IMR-90 (cell line): ENCODE results near the gene MKNK2. TPM values are rescaled to one million over a fixed set of nuclear protein-coding genes. Genes with fewer than 3 reads are reported as not detected.

Experiments
- ATAC-seq: fragments of 200-7000 bp; cut with Tn5 transposase; 2 replicates; pipeline ENCODE4 v1.9.1; 2020; ENCODE audit warnings: low read depth, mild to moderate bottlenecking, moderate library complexity
- BruUV-seq: library from RNA; stranded (reverse); fragments of 400-500 nt; replicated peaks from 2 replicates; lab custom pipeline; 2021; lab: Mats Ljungman, UMichigan
- CTCF ChIA-PET: fragments of 300-600 bp; formaldehyde crosslinking; extraction: SDS; loops from one replicate; lab custom pipeline; 2021; ENCODE audit warnings: antibody characterized with exemption; lab: Yijun Ruan, JAX
- POLR2A ChIA-PET: fragments of 300-600 bp; sonication (Branson Sonifier 250); formaldehyde crosslinking; loops from one replicate; lab custom pipeline; 2022; ENCODE audit warnings: antibody characterized with exemption; ENCODE audit not compliant: unreplicated experiment; lab: Charles Lee
- DNase-seq: peaks from one replicate; pipeline ENCODE4 v3.0.0; 2013
- H2AFZ ChIP-seq: replicated peaks from 2 replicates; pipeline ENCODE3; 2013; ENCODE audit warnings: low read length, mild to moderate bottlenecking; ENCODE audit not compliant: poor library complexity
- H2AK5ac ChIP-seq: 2 replicates; pipeline ENCODE4 v1.6.1; 2013; ENCODE audit warnings: low read depth, low read length, inconsistent platforms
- H2AK9ac ChIP-seq: replicated peaks from 2 replicates; pipeline ENCODE3; 2013; ENCODE audit warnings: mild to moderate bottlenecking, low read depth, low read length, moderate library complexity; ENCODE audit not compliant: poor library complexity
- H2BK120ac ChIP-seq: 2 replicates; pipeline ENCODE4 v1.6.1; 2013; ENCODE audit warnings: low read depth, low read length, inconsistent platforms
- H2BK15ac ChIP-seq: 3 replicates; pipeline ENCODE4 v1.6.1; 2013; ENCODE audit warnings: low read depth, low read length, inconsistent platforms
- H2BK20ac ChIP-seq: 2 replicates; pipeline ENCODE4 v1.6.1; 2013; ENCODE audit warnings: low read depth, mild to moderate bottlenecking, inconsistent platforms, low read length, moderate library complexity
- H2BK5ac ChIP-seq: 2 replicates; pipeline ENCODE4 v1.6.1; 2013; ENCODE audit warnings: mild to moderate bottlenecking, low read depth, low read length, inconsistent platforms; ENCODE audit not compliant: poor library complexity, severe bottlenecking
- H3K14ac ChIP-seq: replicated peaks from 2 replicates; pipeline ENCODE4 v1.6.1; 2013; ENCODE audit warnings: low read depth, low read length, inconsistent platforms
- H3K18ac ChIP-seq: 2 replicates; pipeline ENCODE4 v1.6.1; 2013; ENCODE audit warnings: low read depth, low read length, control low read depth
- H3K23ac ChIP-seq: 2 replicates; pipeline ENCODE4 v1.6.1; 2013; ENCODE audit warnings: low read depth, low read length, inconsistent platforms
- H3K27ac ChIP-seq: 2 replicates; pipeline ENCODE4 v1.5.1; 2013; ENCODE audit warnings: mild to moderate bottlenecking, control low read depth, low read length; ENCODE audit not compliant: insufficient read depth
- H3K27me3 ChIP-seq: 2 replicates; pipeline ENCODE4 v1.6.1; 2013; ENCODE audit warnings: low read length; ENCODE audit not compliant: control insufficient read depth, insufficient read depth
- H3K36me3 ChIP-seq: 2 replicates; pipeline ENCODE4 v1.6.1; 2013; ENCODE audit warnings: low read length, mixed read lengths; ENCODE audit not compliant: control insufficient read depth, insufficient read depth
- H3K4ac ChIP-seq: 2 replicates; pipeline ENCODE4 v1.6.1; 2013; ENCODE audit warnings: low read depth, low read length, inconsistent platforms
- H3K4me1 ChIP-seq: 2 replicates; pipeline ENCODE4 v1.6.1; 2013; ENCODE audit warnings: low read length, mixed read lengths; ENCODE audit not compliant: control insufficient read depth, insufficient read depth
- H3K4me2 ChIP-seq: 2 replicates; pipeline ENCODE4 v1.6.1; 2013; ENCODE audit warnings: low read depth, mild to moderate bottlenecking, control low read depth, low read length, moderate library complexity
- H3K4me3 ChIP-seq: 2 replicates; pipeline ENCODE4 v1.5.1; 2013; ENCODE audit warnings: low read depth, mild to moderate bottlenecking, control low read depth, low read length, moderate library complexity; ENCODE audit not compliant: insufficient read depth
- H3K56ac ChIP-seq: 2 replicates; pipeline ENCODE4 v1.6.1; 2013; ENCODE audit warnings: low read length, inconsistent platforms; ENCODE audit not compliant: insufficient read depth; ENCODE audit errors: extremely low read depth
- H3K79me1 ChIP-seq, 2 experiments: 2 replicates each; pipeline ENCODE4 v1.6.1; 2013; ENCODE audit warnings: low read length in 2 of 2, inconsistent platforms in 1 of 2, low read depth in 1 of 2
- H3K9ac ChIP-seq: 2 replicates; pipeline ENCODE4 v1.6.1; 2013; ENCODE audit warnings: low read depth, low read length, control low read depth
- H3K9me1 ChIP-seq: 2 replicates; pipeline ENCODE4 v1.6.1; 2013; ENCODE audit warnings: low read length, inconsistent platforms; ENCODE audit not compliant: insufficient read depth
- H3K9me3 ChIP-seq: 2 replicates; pipeline ENCODE4 v1.6.1; 2013; ENCODE audit warnings: low read length; ENCODE audit not compliant: control insufficient read depth, insufficient read depth
- H4K20me1 ChIP-seq: 2 replicates; pipeline ENCODE4 v1.6.1; 2013; ENCODE audit warnings: low read length, inconsistent platforms; ENCODE audit not compliant: insufficient read depth
- H4K5ac ChIP-seq: 2 replicates; pipeline ENCODE4 v1.6.1; 2013; ENCODE audit warnings: mild to moderate bottlenecking, low read depth, low read length, control low read depth
- H4K8ac ChIP-seq, 2 experiments: 2 replicates each; pipeline ENCODE4 v1.6.1; 2013; ENCODE audit warnings: low read depth in 2 of 2, low read length in 2 of 2, control low read depth in 1 of 2, inconsistent platforms in 1 of 2
- H4K91ac ChIP-seq: 2 replicates; pipeline ENCODE4 v1.6.1; 2013; ENCODE audit warnings: low read depth, low read length, inconsistent platforms; ENCODE audit not compliant: insufficient read depth
- CHD1 ChIP-seq: IDR thresholded peaks from 2 replicates; pipeline ENCODE4 v1.6.1; 2012; ENCODE audit warnings: low read depth, low read length, improper control_type of control experiment
- RCOR1 ChIP-seq: IDR thresholded peaks from 2 replicates; pipeline ENCODE4 v1.6.1; 2012; ENCODE audit warnings: mild to moderate bottlenecking, low read length, improper control_type of control experiment; ENCODE audit not compliant: insufficient replicate concordance
- SMC3 ChIP-seq: fragments of 150-350 bp; IDR thresholded peaks from 2 replicates; pipeline ENCODE4 v1.6.1; 2016; ENCODE audit warnings: low read depth, mild to moderate bottlenecking, antibody characterized with exemption, low read length, moderate library complexity
- WGBS, 2 experiments: methylation state at CpG; one replicate each; pipeline versions ENCODE4 v1.1.5 to v1.1.7; 2013; ENCODE audit warnings: missing lambda C conversion rate in 2 of 2; ENCODE audit not compliant: insufficient read length in 1 of 2; ENCODE audit errors: extremely low coverage in 2 of 2; 5-methylcytosine and 5-hydroxymethylcytosine counted together
- dilution Hi-C: fragments of 300-500 bp; cut with HindIII; formaldehyde crosslinking; loops from one replicate; pipeline ENCODE4 v1.14.3; 2018; ENCODE audit warnings: low sequenced_read_pairs; ENCODE audit not compliant: unreplicated experiment
- in situ Hi-C: fragments of 300-500 bp; cut with MboI; formaldehyde crosslinking; loops from 3 replicates; pipeline ENCODE4 v1.14.3; 2019; ENCODE audit warnings: low sequenced_read_pairs, inconsistent platforms, mixed read lengths
- intact Hi-C: fragments of 100-400 bp; cut with micrococcal nuclease; formaldehyde crosslinking; loops from 2 replicates; pipeline ENCODE4 v1.10.0; 2022
- polyA plus RNA-seq, 3 experiments: library from polyadenylated mRNA; depleted of rRNA; stranded (reverse); fragments of >200 nt; gene quantifications; 2 replicates each; pipeline ENCODE4 v1.2.3, GENCODE V29; 2012; ENCODE audit warnings: low replicate concordance in 1 of 3
- total RNA-seq: library from RNA; depleted of rRNA; stranded (reverse); fragments of >200 nt; gene quantifications from 2 replicates; pipeline ENCODE4 v1.2.3, GENCODE V29; 2012
- TF ChIP-seq, protein P1 (sequence below): fragments of 150-350 bp; IDR thresholded peaks from 2 replicates; pipeline ENCODE4 v1.6.1; 2016; ENCODE audit warnings: low read depth, mild to moderate bottlenecking, low read length, moderate library complexity, borderline replicate concordance
- TF ChIP-seq, protein P2 (sequence below): conservative IDR thresholded peaks from 2 replicates; pipeline ENCODE4 v1.5.1; 2012; ENCODE audit warnings: mild to moderate bottlenecking, low read depth, low read length, improper control_type of control experiment

MKNK2 gene
- total and polyA plus RNA-seq, 2 of the 4 experiments (the other 2 are of a cell fraction) = 21.9 to 31.8 TPM

GRCh38 chr19:2043251-2043641 is 7.8 kb downstream of the MKNK2 start:
- Histone ChIP-seq H3K23ac (no peak overlapping the region), H4K5ac (no peak overlapping the region), H3K56ac (no peak overlapping the region), H2BK20ac (no peak overlapping the region), H2AK9ac (peak overlapping the region; percentile 95), H2AK5ac (no peak overlapping the region; the same call in 1 of the 2 replicates), H3K27me3 (no peaks in the 10 kb centered on the region), H3K9me1 (0 out of 2 replicates have a peak, but pooled peaks cover 4% of the 10 kb centered on the region), H4K20me1 (peaks cover 39% of the 10 kb centered on the region), H4K8ac (no peak overlapping the region; a peak in 1 of 4 replicates), H4K91ac (no peak overlapping the region), H3K14ac (no peak overlapping the region), H2AFZ (no peak overlapping the region), H3K9ac (no peak overlapping the region), H2BK120ac (no peak overlapping the region), H3K36me3 (peaks cover 53% of the 10 kb centered on the region), H3K4me1 (peaks cover 22% of the 10 kb centered on the region), H3K18ac (no peak overlapping the region), H3K4me2 (no peak overlapping the region), H3K4me3 (no peak overlapping the region), H3K79me1 (peaks cover 5 to 49% of the 10 kb centered on the region in 2 experiments; a peak in 3 of 4 replicates), H2BK5ac (no peak overlapping the region), H3K9me3 (no peaks in the 10 kb centered on the region), H3K4ac (no peak overlapping the region), H2BK15ac (no peak overlapping the region), H3K27ac (no peak overlapping the region)
- intact Hi-C loops (no loop called here), dilution Hi-C loops (no loop called here), in situ Hi-C loops (no loop called here)
- ATAC-seq (no peak), DNase-seq (no peak)
- BruUV-seq = no TSS peak
- CTCF ChIA-PET = no interaction called here
- POLR2A ChIA-PET = no interaction called here
- TF ChIP-seq, protein P1, sequence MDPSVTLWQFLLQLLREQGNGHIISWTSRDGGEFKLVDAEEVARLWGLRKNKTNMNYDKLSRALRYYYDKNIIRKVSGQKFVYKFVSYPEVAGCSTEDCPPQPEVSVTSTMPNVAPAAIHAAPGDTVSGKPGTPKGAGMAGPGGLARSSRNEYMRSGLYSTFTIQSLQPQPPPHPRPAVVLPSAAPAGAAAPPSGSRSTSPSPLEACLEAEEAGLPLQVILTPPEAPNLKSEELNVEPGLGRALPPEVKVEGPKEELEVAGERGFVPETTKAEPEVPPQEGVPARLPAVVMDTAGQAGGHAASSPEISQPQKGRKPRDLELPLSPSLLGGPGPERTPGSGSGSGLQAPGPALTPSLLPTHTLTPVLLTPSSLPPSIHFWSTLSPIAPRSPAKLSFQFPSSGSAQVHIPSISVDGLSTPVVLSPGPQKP = no peak
- TF ChIP-seq SMC3 (no peak), CHD1 (no peak), RCOR1 (no peak)
- TF ChIP-seq, protein P2, sequence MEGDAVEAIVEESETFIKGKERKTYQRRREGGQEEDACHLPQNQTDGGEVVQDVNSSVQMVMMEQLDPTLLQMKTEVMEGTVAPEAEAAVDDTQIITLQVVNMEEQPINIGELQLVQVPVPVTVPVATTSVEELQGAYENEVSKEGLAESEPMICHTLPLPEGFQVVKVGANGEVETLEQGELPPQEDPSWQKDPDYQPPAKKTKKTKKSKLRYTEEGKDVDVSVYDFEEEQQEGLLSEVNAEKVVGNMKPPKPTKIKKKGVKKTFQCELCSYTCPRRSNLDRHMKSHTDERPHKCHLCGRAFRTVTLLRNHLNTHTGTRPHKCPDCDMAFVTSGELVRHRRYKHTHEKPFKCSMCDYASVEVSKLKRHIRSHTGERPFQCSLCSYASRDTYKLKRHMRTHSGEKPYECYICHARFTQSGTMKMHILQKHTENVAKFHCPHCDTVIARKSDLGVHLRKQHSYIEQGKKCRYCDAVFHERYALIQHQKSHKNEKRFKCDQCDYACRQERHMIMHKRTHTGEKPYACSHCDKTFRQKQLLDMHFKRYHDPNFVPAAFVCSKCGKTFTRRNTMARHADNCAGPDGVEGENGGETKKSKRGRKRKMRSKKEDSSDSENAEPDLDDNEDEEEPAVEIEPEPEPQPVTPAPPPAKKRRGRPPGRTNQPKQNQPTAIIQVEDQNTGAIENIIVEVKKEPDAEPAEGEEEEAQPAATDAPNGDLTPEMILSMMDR = no peak
- WGBS, 2 experiments = 86% methylated on average over 6 of the region's 9 CpGs; no CpG with 5 or more reads in 1 of the 2 experiments
